Activated CD4-positive, alpha-beta T cell treated with anti-CD3 and anti-CD28 coated beads, Interleukin-10, Interleukin-2, amounts not matched to agents 100 ng/mL and 50 ng/mL, durations not matched to agents 16 hours and 8 hours (primary cell): Measurements from ENCODE around the gene KRT7.
"Not testable (repeated sequence)": the region's sequence is repeated elsewhere in the genome, so short reads cannot be mapped to it uniquely, and the experiment has no call there.

Source experiments
- DNase-seq: peaks from one replicate; pipeline ENCODE4 v3.0.0-alpha.2; 2020

Gene KRT7

GRCh38 chr12:52280796-52281560 is 47.9 kb downstream of the KRT7 start:
- DNase-seq: no peak

GRCh38 chr12:52284562-52285171 is 51.6 kb downstream of the KRT7 start:
- DNase-seq: no peak

- no peak for DNase-seq
Measured at GRCh38 chr12:52285172-52285745, 52.2 kb downstream of the KRT7 start.

- DNase-seq: no peak
Measured at GRCh38 chr12:52285851-52286530, 52.9 kb downstream of the KRT7 start.

- DNase-seq: not testable (repeated sequence)
Measured at GRCh38 chr12:52286857-52287785, 54.1 kb downstream of the KRT7 start.

- peak; percentile 9 for DNase-seq
Measured at GRCh38 chr12:52287816-52288805, 55.1 kb downstream of the KRT7 start.

GRCh38 chr12:52290483-52291134 is 57.6 kb downstream of the KRT7 start:
- DNase-seq: not testable (repeated sequence)

- no peak for DNase-seq
Measured at GRCh38 chr12:52291267-52291935, 58.4 kb downstream of the KRT7 start, which contains the start of gene KRT81. KRT81 (minus strand) TSS chr12:52291534; CDS start chr12:52291465, 69 bp downstream.

GRCh38 chr12:52293926-52294325 is 60.9 kb downstream of the KRT7 start:
- DNase-seq: no peak

- DNase-seq: no peak
Measured at GRCh38 chr12:52294803-52295202, 61.8 kb downstream of the KRT7 start.

GRCh38 chr12:52295663-52296062 is 62.6 kb downstream of the KRT7 start:
- DNase-seq: no peak

GRCh38 chr12:52296572-52297215 is 63.7 kb downstream of the KRT7 start:
- no peak for DNase-seq
